Gastrocnemius medialis (tissue), 4 donors: Measurements from ENCODE around the gene RPL3.

Experiments used
- POLR2A ChIP-seq, 2 donors: fragments of 450-650 bp; IDR thresholded peaks; one replicate each; pipeline ENCODE4 v1.6.1; 2017; ENCODE audit warnings: antibody characterized with exemption in 2 of 2, mild to moderate bottlenecking in 2 of 2, moderate library complexity in 2 of 2
- TF ChIP-seq, protein P1 (sequence below), 5 experiments: fragments of 450-650 bp in 3 of 5; fragments of 200-600 bp in 2 of 5; sonication (generic) in 2 of 5; IDR thresholded peaks in 4 of 5; conservative IDR thresholded peaks in 1 of 5; 1 replicate in 4 of 5; 2 replicates in 1 of 5; pipeline ENCODE4 v1.5.1; 2016 to 2019; ENCODE audit warnings: antibody characterized with exemption in 5 of 5, mild to moderate bottlenecking in 3 of 5, moderate library complexity in 3 of 5

DNA sequence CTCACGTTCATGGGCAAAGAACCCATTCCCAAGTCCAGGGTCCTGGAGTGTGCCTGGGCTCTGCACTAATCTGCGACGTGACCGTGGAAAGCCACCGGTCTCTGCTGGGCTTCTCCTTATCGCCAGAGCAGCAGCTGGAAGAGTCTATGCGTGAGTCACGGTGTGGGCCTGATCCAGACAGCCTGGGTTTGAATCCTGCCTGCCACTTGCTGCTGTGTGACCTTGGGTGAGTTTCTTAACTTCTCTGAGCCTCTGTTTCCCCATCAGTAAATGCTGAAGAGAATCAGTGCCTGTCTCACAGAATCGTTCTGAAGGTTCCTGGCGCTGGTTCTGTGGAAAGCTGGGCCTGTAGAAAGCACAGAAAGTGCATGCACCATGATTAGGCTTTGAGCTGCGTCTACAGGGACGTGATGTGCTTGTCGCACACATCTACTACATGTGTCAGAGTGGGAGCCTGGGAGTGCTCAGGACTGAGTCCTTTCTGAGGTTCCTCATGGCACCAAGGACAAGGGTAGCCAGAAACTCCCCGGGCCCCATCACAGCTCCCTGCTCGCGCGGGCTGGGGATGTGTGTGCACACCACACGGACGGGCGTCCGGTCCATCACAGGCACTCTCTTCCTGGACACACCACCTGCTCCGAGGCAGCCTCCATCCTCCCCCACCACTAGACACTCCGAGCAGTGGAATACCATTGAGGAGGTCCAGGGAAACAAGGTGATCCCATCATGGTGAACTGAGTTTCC lies 54.1 kb downstream of the RPL3 start:
- TF ChIP-seq, protein P1, sequence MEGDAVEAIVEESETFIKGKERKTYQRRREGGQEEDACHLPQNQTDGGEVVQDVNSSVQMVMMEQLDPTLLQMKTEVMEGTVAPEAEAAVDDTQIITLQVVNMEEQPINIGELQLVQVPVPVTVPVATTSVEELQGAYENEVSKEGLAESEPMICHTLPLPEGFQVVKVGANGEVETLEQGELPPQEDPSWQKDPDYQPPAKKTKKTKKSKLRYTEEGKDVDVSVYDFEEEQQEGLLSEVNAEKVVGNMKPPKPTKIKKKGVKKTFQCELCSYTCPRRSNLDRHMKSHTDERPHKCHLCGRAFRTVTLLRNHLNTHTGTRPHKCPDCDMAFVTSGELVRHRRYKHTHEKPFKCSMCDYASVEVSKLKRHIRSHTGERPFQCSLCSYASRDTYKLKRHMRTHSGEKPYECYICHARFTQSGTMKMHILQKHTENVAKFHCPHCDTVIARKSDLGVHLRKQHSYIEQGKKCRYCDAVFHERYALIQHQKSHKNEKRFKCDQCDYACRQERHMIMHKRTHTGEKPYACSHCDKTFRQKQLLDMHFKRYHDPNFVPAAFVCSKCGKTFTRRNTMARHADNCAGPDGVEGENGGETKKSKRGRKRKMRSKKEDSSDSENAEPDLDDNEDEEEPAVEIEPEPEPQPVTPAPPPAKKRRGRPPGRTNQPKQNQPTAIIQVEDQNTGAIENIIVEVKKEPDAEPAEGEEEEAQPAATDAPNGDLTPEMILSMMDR (IDR thresholded peaks at IDR 0.05 in 4 of 5, conservative IDR thresholded peaks at IDR 0.05 in 1 of 5): no peak
- no peak for TF ChIP-seq POLR2A (IDR thresholded peaks at IDR 0.05)
